Left ventricle myocardium superior (tissue), 1 donor: ENCODE data around the gene WDFY2. TPM values are rescaled to one million over a fixed set of nuclear protein-coding genes. Genes with fewer than 3 reads are reported as not detected.

ENCODE experiments used
- ATAC-seq: fragments of 200-7000 bp; cut with Tn5 transposase; one replicate; pipeline ENCODE4 v1.9.1; 2020; ENCODE audit warnings: mild to moderate bottlenecking, moderate library complexity
- DNase-seq: peaks from one replicate; pipeline ENCODE4 v3.0.0-alpha.2; 2020
- intact Hi-C: fragments of 100-400 bp; cut with micrococcal nuclease; formaldehyde crosslinking; loops from one replicate; pipeline ENCODE4 v1.11.0; 2022
- total RNA-seq: library from RNA; stranded (reverse); fragmentation: NEBNext Ultra II Directional; extraction: Animal tissue kit (Norgen Biotek cat#: 25700); gene quantifications from one replicate; pipeline ENCODE4 v1.2.1, GENCODE V29; 2021
- donor health status: DM: no; HTN: yes; CAD: no; lungs with severe emphysema.

WDFY2 gene
- total RNA-seq, 1 donor from 2014 or later: 4.9 TPM

DNA sequence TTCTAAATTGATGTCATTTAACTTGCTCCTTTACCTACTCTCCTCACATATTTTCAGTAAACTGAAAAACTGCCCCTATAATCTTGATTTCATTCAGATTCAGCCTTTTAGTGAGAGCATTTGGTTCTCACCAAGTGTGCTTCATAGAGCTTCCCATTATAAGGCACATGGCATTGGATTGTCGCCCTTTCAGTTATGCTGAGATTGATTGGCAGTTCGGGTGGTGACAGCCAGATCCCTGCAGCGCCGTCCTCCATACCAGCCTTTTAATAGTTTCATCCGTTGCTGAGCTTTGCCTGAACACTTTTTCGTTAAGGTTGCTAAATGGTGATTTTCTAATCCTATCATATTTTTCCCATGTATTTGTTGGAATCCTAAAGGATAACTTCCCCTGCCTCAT is 139.3 kb downstream of the WDFY2 start:
- intact Hi-C loops: loop anchor here (10.0 kb wide), 1 partner anchor 49 kb away; no protein-coding TSS in a partner anchor
- DNase-seq: no peak
- peak; percentile 39 for ATAC-seq

DNA sequence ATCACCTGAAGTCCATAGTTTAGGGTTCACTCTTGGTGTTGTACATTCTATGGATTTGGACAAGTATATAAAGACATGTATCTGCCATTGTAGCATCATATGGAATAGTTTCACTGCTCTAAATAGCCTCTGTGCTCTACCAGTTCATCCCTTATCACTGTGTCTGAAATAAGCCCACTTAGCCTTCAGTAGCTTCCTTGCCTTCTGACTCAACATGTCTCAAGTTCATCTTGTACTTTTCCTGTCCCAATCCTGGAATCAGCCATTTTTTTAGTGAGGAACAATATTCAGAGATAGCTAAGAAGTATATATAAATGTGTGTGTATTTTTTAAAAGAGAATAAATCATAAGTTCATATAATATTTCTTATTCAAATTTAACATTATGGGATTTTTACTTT is 140.5 kb downstream of the WDFY2 start:
- intact Hi-C loops: loop anchor here (10.0 kb wide), 1 partner anchor 50 kb away; no protein-coding TSS in a partner anchor
- DNase-seq: no peak
- no peak for ATAC-seq

DNA sequence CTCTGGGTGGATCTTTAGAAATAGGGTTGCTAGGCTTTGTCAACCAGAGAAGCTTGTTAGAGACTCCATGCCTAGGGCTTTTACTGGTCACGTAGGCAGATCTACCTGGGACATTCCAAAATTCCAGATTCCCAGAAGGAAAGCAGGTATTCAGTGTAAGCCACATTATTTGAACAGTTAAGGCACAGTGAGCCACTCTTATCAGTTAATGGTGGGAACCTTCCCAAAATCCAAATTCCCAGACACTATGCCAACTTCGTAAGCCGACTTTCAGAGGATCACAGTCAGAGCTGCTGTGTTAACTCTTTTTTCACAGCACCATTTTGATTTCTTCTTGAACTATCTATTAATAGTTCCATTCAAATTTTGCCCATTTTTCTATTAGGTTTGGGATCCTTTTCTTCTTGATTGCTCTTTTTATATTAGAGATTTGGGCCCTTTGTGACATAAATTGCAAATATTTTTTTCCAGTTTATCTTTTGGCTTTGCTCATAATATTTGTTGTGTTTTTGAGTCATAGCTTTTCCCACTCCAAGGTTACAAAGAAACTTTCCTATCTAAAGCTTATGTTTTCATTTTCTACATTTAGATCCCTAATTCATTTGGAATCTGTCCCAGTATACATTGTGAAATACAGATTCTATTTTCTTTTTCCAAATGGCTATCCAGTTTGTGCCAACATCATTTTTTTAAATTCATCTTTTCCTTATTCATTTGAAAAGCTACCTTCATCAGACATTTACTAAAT is 142.4 kb downstream of the WDFY2 start:
- DNase-seq: no peak
- intact Hi-C loops: loop anchor here (10.0 kb wide), 1 partner anchor 52 kb away; no protein-coding TSS in a partner anchor
- ATAC-seq: peak; percentile 5

DNA sequence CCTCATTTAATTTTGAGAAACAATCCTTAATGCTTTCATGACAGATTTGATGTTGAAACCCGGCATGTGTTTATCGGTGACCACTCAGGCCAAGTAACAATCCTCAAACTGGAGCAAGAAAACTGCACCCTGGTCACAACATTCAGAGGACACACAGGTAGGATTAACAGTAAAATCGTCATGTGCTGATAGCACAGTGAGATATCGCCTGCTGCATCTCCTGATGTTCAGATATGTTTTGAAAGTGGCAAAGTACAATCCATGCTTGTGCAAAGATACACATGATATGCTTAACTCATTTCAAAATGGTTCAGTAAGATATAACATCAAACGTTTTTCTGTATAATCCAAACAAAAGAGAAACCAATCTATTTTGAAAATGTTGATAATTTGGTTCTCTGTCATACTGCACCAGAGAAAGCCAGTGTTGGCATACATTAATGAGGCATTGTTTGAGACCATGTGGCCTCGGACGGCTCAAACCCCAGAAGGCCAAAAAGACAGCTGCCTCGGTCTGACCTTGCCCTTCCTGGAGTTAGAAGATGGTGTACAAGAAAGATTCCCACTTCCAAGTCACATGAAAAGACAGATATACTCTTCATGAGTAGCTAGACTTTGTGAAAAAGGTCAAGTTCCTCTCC is 143.5 kb downstream of the WDFY2 start:
- no peak for DNase-seq

DNA sequence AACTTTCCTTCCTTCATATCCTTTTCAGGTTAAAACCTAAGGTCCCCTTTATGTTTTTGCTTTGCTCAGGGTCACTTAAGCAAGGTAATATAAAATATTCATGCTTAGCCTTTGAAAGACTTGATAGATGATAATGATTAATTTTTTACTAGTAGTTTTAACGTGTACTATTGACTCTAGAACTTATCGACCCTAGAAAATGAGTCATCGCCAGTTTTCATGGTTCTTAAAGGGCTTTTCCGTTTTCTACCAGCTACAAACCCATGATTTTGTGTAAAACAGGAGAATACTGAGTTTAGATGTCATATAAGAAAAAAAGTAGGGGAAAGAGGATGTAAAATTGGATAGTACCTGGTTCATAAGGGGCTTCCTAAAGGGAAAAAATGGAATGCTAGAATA is 144.0 kb downstream of the WDFY2 start:
- intact Hi-C loops: loop anchor here (10.0 kb wide), 1 partner anchor 53 kb away; no protein-coding TSS in a partner anchor
- no peak for ATAC-seq
- no peak for DNase-seq

More for the DNA sequence above, 143.5 kb downstream of the WDFY2 start:
- no peak for ATAC-seq
- intact Hi-C loops: loop anchor here (10.0 kb wide), 1 partner anchor 53 kb away; no protein-coding TSS in a partner anchor

DNA sequence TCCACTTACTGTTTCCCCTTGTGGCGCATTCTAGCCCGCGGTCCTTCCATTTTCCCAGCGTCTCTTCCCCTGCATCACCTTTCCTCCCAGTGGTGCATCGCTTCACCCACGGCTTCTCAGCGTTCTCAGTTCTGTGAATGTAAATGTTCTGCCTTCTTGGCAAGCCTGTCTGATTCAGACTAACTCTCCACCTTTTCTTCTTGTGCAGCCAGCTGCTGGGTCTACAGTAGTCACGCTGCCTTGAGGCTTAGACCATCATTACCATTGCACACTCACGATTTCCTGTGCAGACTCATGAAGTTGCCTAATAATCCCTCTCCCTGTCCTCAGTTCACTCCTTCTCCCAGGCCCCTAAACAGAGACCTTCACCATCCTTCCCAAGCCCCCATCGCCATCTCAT is 144.7 kb downstream of the WDFY2 start:
- DNase-seq (no peak), ATAC-seq (no peak)
- intact Hi-C loops: loop anchor here (10.0 kb wide), 1 partner anchor 54 kb away; no protein-coding TSS in a partner anchor

DNA sequence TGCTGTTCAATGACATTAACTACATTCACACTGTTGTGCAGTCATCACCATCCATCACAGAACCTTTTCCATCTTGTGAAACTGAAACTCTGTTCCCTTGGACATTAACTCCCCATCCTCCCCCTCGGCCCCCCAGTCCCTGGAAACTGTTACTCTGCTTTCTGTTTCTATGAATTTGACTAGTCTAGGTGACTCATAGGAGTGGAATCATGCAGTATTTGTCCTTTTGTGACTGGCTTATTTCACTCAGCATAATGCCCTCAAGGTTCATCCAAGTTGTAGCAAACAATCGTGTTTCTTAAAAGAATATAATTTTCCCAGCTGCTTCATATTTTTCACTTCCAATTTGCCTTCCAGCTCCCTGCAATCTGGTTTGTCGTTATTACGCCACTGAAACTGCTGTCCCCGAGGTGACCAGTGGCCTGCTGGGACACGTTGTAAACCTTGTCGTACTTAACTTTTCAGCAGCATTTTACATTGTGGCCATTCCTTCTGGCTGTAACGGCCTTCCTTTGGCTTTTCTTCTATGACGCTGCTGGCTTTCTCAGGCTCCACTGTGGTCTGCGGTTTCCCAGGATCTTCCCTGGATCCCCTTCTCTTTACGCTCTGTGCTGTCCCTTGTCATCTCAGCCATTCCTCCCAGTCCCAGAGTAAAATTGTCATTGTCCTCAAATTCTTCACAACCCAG is 145.7 kb downstream of the WDFY2 start:
- ATAC-seq (peak; percentile 74), DNase-seq (peak; percentile 41)
- intact Hi-C loops: loop anchor here (10.0 kb wide), 2 partner anchors 55 to 285 kb away; no protein-coding TSS in a partner anchor

- DNase-seq (no peak), ATAC-seq (no peak)
- intact Hi-C loops: loop anchor here (10.0 kb wide), 1 partner anchor 286 kb away; no protein-coding TSS in a partner anchor
Measured at GRCh38 chr13:51730927-51731326, 146.7 kb downstream of the WDFY2 start.

- peak; percentile 31 for ATAC-seq
- no peak for DNase-seq
- intact Hi-C loops: loop anchor here (10.0 kb wide), 1 partner anchor 287 kb away; no protein-coding TSS in a partner anchor
Measured at GRCh38 chr13:51731759-51732158, 147.5 kb downstream of the WDFY2 start.

GRCh38 chr13:51733374-51734298 is 149.4 kb downstream of the WDFY2 start:
- peak; percentile 16 for ATAC-seq
- intact Hi-C loops: loop anchor here (10.0 kb wide), 1 partner anchor 289 kb away; no protein-coding TSS in a partner anchor

DNA sequence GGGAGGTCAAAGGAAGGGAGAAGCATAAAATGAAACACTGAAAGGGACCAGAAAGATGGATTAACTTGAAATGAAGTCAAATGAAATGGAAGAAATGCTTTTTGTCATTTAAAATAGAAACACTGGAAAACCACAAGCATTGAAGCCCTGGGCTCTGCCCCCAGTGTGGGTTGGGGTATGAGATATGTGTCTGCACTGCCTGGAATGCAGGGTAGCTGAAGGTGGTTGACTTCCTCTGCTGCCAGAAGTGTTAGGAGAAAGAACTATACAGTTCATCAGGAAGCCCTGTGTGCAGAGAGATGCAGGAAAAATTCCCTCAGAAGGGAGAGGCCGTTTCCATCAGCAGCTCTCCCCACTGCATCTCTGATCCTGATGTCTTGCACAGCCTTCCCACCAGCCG is 150.5 kb downstream of the WDFY2 start:
- ATAC-seq: no peak
- intact Hi-C loops: loop anchor here (10.0 kb wide), 1 partner anchor 290 kb away; no protein-coding TSS in a partner anchor
- no peak for DNase-seq

More at GRCh38 chr13:51733374-51734298, 149.4 kb downstream of the WDFY2 start:
- no peak for DNase-seq

GRCh38 chr13:51737609-51738008 is 153.3 kb downstream of the WDFY2 start:
- intact Hi-C loops: loop anchor here (10.0 kb wide), 1 partner anchor 293 kb away; no protein-coding TSS in a partner anchor
- DNase-seq (no peak), ATAC-seq (no peak)

GRCh38 chr13:51738226-51738905 is 154.1 kb downstream of the WDFY2 start:
- ATAC-seq (no peak), DNase-seq (no peak)
- intact Hi-C loops: loop anchor here (10.0 kb wide), 1 partner anchor 294 kb away; no protein-coding TSS in a partner anchor

- intact Hi-C loops: loop anchor here (10.0 kb wide), 1 partner anchor 294 kb away; no protein-coding TSS in a partner anchor
- DNase-seq (no peak), ATAC-seq (peak; percentile 56)
Measured at GRCh38 chr13:51739027-51739764, 154.9 kb downstream of the WDFY2 start.

DNA sequence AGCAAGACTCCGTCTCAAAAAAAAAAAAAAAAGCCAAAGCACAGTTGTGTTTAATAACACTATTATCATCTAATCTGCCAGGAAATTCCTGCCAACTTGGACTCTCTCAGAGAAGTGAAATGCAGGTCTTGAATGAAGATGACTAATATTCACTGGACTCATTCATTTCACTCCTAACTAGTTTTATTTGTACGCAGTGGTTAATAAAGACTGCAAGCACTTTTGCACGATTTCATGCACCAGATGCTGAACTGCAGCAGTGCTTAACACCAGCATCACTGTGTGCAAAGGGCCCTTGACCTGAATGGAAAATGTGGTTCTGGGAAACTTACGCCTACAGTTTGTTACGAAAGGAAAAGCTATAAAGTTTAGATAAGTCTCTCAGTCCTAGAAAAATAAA is 156.4 kb downstream of the WDFY2 start:
- no peak for DNase-seq
- ATAC-seq: peak; percentile 17
- intact Hi-C loops: no loop called here

DNA sequence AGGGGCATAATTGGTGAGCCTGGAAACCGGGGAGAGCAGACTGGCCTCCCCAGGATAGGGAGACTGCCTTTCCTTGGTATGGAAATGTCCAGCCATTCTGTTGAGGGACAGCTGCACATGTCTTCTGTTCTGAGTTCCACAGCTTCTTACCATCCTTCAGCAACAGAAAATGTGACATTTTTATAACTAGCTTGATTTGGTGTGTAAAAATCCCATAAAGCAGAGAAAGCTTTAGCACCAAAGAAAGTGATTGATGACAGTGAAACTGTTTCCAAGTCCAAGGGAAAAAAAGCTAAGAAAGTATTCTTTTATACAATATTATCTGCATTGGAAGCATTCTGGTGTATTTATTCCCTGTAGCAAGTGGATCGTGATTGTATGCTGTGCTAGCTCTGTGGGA is 157.8 kb downstream of the WDFY2 start:
- DNase-seq: no peak
- no peak for ATAC-seq
- intact Hi-C loops: no loop called here

- intact Hi-C loops: no loop called here
- DNase-seq: no peak
- ATAC-seq: no peak
Measured at GRCh38 chr13:51742611-51743010, 158.3 kb downstream of the WDFY2 start.
